Panc1 (cell line): Measurements from ENCODE around the gene AGO1.

Experiments
- POLR2AphosphoS5 ChIP-seq: IDR thresholded peaks from 2 replicates; pipeline ENCODE4 v1.6.1; 2012; ENCODE audit warnings: mild to moderate bottlenecking, low read depth, low read length, moderate library complexity
- TCF7L2 ChIP-seq: IDR thresholded peaks from 2 replicates; pipeline ENCODE4 v1.6.1; 2011; ENCODE audit warnings: mild to moderate bottlenecking, low read depth, low read length, inconsistent platforms

DNA sequence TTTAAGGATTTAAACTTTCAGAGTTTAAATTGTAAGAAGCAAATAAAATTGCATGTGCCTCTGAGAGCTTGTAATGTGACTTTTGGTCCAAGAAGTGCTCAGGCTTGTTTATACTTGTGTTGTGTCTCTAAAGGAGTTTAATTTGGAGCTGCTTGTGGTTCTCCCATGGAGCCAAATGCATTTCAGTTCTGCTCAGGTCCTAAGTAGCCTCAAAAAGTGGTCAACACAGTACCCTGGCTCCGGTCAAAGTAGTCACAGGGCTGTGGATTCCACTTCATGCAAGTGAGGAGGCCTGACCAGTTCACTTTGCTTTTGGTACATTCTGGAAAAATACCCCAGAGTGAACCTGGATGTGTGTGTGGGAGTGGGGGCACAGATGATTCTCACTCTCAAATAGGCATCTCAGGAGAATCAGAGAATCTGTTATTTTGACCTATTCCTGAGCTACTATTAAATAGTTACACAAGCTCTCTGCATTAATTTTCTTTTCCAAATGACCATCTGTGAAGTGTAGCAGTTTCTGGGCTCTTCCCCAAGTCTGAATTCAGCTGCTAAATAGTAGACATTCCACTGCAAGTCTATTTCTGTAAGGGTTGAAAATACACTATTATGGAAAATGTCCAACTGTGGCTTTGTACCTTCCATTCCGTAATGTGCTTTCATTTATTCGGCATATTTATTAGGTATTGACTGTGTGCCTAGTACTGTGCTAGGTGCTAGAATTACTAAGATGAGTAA, 31.7 kb upstream of the AGO1 start:
- no peak for TF ChIP-seq POLR2AphosphoS5
- no peak for TF ChIP-seq TCF7L2
